Neural progenitor cell (in vitro differentiated cells): ENCODE results near the gene MYLK4. TPM values are rescaled to one million over a fixed set of nuclear protein-coding genes. Genes with fewer than 3 reads are reported as not detected.

Source experiments
- DNase-seq: peaks from one replicate; pipeline ENCODE4 v3.0.0-alpha.2; 2016; ENCODE audit warnings: low spot score
- H2AFZ ChIP-seq: fragments of 200-600 bp; sonication (generic); replicated peaks from 2 replicates; pipeline ENCODE4 v1.6.1; 2016; ENCODE audit warnings: antibody characterized with exemption
- H3F3A ChIP-seq: fragments of 200-600 bp; sonication (generic); 2 replicates; pipeline ENCODE4 v1.6.1; 2016; ENCODE audit warnings: antibody characterized with exemption, low read depth
- H3K27ac ChIP-seq: fragments of 200-600 bp; sonication (generic); 2 replicates; pipeline ENCODE4 v1.5.1; 2016; ENCODE audit warnings: mild to moderate bottlenecking
- H3K27me3 ChIP-seq: fragments of 200-600 bp; sonication (generic); 2 replicates; pipeline ENCODE4 v1.6.1; 2016; ENCODE audit warnings: mild to moderate bottlenecking, moderate library complexity
- H3K36me3 ChIP-seq: fragments of 200-600 bp; sonication (generic); 2 replicates; pipeline ENCODE4 v1.5.1; 2016
- H3K4me1 ChIP-seq: fragments of 200-600 bp; sonication (generic); 2 replicates; pipeline ENCODE4 v1.6.1; 2016; ENCODE audit warnings: mixed run types
- H3K4me2 ChIP-seq: fragments of 200-600 bp; sonication (generic); 2 replicates; pipeline ENCODE4 v1.6.1; 2016
- H3K4me3 ChIP-seq: fragments of 200-600 bp; sonication (generic); 2 replicates; pipeline ENCODE4 v1.5.1; 2016
- H3K79me2 ChIP-seq: fragments of 200-600 bp; sonication (generic); 2 replicates; pipeline ENCODE4 v1.6.1; 2016; ENCODE audit warnings: low read depth
- H3K9ac ChIP-seq: fragments of 200-600 bp; sonication (generic); 2 replicates; pipeline ENCODE4 v1.6.1; 2016
- H3K9me3 ChIP-seq: fragments of 200-600 bp; sonication (generic); 2 replicates; pipeline ENCODE4 v1.5.1; 2016; ENCODE audit warnings: low read depth
- H4K20me1 ChIP-seq: fragments of 200-600 bp; sonication (generic); 2 replicates; pipeline ENCODE4 v1.6.1; 2016; ENCODE audit warnings: low read depth
- H3K27ac Mint-ChIP-seq: 3 replicates; pipeline ENCODE4 v1.8.0; 2021; ENCODE audit warnings: mixed read lengths
- H3K27me3 Mint-ChIP-seq: 2 replicates; pipeline ENCODE4 v1.8.0; 2022; ENCODE audit warnings: low read depth, mild to moderate bottlenecking, inconsistent platforms, moderate library complexity, mixed read lengths; ENCODE audit not compliant: insufficient read depth
- H3K36me3 Mint-ChIP-seq: 3 replicates; pipeline ENCODE4 v1.8.0; 2021; ENCODE audit warnings: mixed read lengths
- H3K4me1 Mint-ChIP-seq: 3 replicates; pipeline ENCODE4 v1.8.0; 2021; ENCODE audit warnings: mixed read lengths
- H3K4me3 Mint-ChIP-seq: 3 replicates; pipeline ENCODE4 v1.8.0; 2021; ENCODE audit warnings: mild to moderate bottlenecking, moderate library complexity, mixed read lengths
- H3K9me3 Mint-ChIP-seq: 3 replicates; pipeline ENCODE4 v1.8.0; 2020; ENCODE audit warnings: mixed read lengths
- CTCF ChIP-seq: fragments of 200-600 bp; sonication (generic); IDR thresholded peaks from 2 replicates; pipeline ENCODE4 v1.5.1; 2017; ENCODE audit warnings: antibody characterized with exemption, mild to moderate bottlenecking
- EZH2 ChIP-seq: fragments of 200-600 bp; sonication (generic); IDR thresholded peaks from 2 replicates; pipeline ENCODE4 v1.6.1; 2017; ENCODE audit warnings: antibody characterized with exemption, mild to moderate bottlenecking, moderate library complexity
- EZH2phosphoT487 ChIP-seq: fragments of 200-600 bp; sonication (generic); IDR thresholded peaks from 2 replicates; pipeline ENCODE4 v1.6.1; 2017; ENCODE audit warnings: antibody characterized with exemption
- total RNA-seq: library from RNA; depleted of rRNA; stranded (reverse); fragments of >200 nt; gene quantifications from 2 replicates; pipeline ENCODE4 v1.2.3, GENCODE V29; 2015; ENCODE audit warnings: low replicate concordance

MYLK4 gene
- total RNA-seq, 1 donor from 2014 or later: not detected

GRCh38 chr6:2753743-2754142 lies 3.0 kb upstream of the MYLK4 start:
- Mint-ChIP-seq H3K27me3 (peaks cover 5% of the 10 kb centered on the region), H3K9me3 (no peaks in the 10 kb centered on the region), H3K4me3 (no peak overlapping the region), H3K36me3 (no peaks in the 10 kb centered on the region), H3K27ac (no peak overlapping the region), H3K4me1 (peaks cover 17% of the 10 kb centered on the region)
- H3K36me3 ChIP-seq: no peaks in the 10 kb centered on the region
- H3K9me3 ChIP-seq: no peaks in the 10 kb centered on the region
- no peak for TF ChIP-seq EZH2phosphoT487
- TF ChIP-seq CTCF: no peak
- TF ChIP-seq EZH2: no peak
- no peak for DNase-seq
- peaks cover 4% of the 10 kb centered on the region for H3F3A ChIP-seq
- no peak overlapping the region for H3K9ac ChIP-seq
- no peaks in the 10 kb centered on the region for H4K20me1 ChIP-seq
- no peak overlapping the region for H3K27ac ChIP-seq
- no peak overlapping the region for H2AFZ ChIP-seq
- H3K79me2 ChIP-seq: no peaks in the 10 kb centered on the region
- no peaks in the 10 kb centered on the region for H3K27me3 ChIP-seq
- no peak overlapping the region for H3K4me3 ChIP-seq
- H3K4me1 ChIP-seq: peaks cover 12% of the 10 kb centered on the region
- no peak overlapping the region for H3K4me2 ChIP-seq

- no peak overlapping the region for H3K4me3 Mint-ChIP-seq
- H3K9me3 ChIP-seq: no peaks in the 10 kb centered on the region
- H4K20me1 ChIP-seq: no peaks in the 10 kb centered on the region
- peaks cover 10% of the 10 kb centered on the region for H3K27me3 Mint-ChIP-seq
- no peaks in the 10 kb centered on the region for H3K79me2 ChIP-seq
- no peak overlapping the region for H3K27ac ChIP-seq
- TF ChIP-seq EZH2phosphoT487 (no peak), CTCF (no peak), EZH2 (no peak)
- H2AFZ ChIP-seq: no peak overlapping the region
- peaks cover 18% of the 10 kb centered on the region for H3K4me1 ChIP-seq
- peaks cover 10% of the 10 kb centered on the region for H3F3A ChIP-seq
- H3K27me3 ChIP-seq: no peaks in the 10 kb centered on the region
- no peak overlapping the region for H3K9ac ChIP-seq
- no peaks in the 10 kb centered on the region for H3K9me3 Mint-ChIP-seq
- H3K36me3 Mint-ChIP-seq: no peaks in the 10 kb centered on the region
- no peak overlapping the region for H3K27ac Mint-ChIP-seq
- H3K36me3 ChIP-seq: no peaks in the 10 kb centered on the region
- DNase-seq: no peak
- no peak overlapping the region for H3K4me3 ChIP-seq
- no peak overlapping the region for H3K4me2 ChIP-seq
- peaks cover 24% of the 10 kb centered on the region for H3K4me1 Mint-ChIP-seq
Observed at GRCh38 chr6:2753110-2753489, 2.4 kb upstream of the MYLK4 start.

- Histone ChIP-seq H3K9ac (no peak overlapping the region), H3F3A (peaks cover 10% of the 10 kb centered on the region), H3K4me2 (no peak overlapping the region), H3K27me3 (no peaks in the 10 kb centered on the region), H3K36me3 (no peaks in the 10 kb centered on the region), H3K27ac (no peak overlapping the region), H4K20me1 (no peaks in the 10 kb centered on the region), H3K4me3 (no peak overlapping the region), H3K4me1 (peaks cover 21% of the 10 kb centered on the region), H2AFZ (no peak overlapping the region), H3K79me2 (no peaks in the 10 kb centered on the region), H3K9me3 (no peaks in the 10 kb centered on the region)
- H3K4me3 Mint-ChIP-seq: no peak overlapping the region
- H3K9me3 Mint-ChIP-seq: no peaks in the 10 kb centered on the region
- TF ChIP-seq EZH2 (no peak), EZH2phosphoT487 (no peak), CTCF (no peak)
- peaks cover 29% of the 10 kb centered on the region for H3K4me1 Mint-ChIP-seq
- no peak overlapping the region for H3K27ac Mint-ChIP-seq
- no peak for DNase-seq
- peaks cover 11% of the 10 kb centered on the region for H3K27me3 Mint-ChIP-seq
- no peaks in the 10 kb centered on the region for H3K36me3 Mint-ChIP-seq
Observed at GRCh38 chr6:2752477-2753109, 1.9 kb upstream of the MYLK4 start.
